ENCODE measurements around the gene HOXA10.

DNA sequence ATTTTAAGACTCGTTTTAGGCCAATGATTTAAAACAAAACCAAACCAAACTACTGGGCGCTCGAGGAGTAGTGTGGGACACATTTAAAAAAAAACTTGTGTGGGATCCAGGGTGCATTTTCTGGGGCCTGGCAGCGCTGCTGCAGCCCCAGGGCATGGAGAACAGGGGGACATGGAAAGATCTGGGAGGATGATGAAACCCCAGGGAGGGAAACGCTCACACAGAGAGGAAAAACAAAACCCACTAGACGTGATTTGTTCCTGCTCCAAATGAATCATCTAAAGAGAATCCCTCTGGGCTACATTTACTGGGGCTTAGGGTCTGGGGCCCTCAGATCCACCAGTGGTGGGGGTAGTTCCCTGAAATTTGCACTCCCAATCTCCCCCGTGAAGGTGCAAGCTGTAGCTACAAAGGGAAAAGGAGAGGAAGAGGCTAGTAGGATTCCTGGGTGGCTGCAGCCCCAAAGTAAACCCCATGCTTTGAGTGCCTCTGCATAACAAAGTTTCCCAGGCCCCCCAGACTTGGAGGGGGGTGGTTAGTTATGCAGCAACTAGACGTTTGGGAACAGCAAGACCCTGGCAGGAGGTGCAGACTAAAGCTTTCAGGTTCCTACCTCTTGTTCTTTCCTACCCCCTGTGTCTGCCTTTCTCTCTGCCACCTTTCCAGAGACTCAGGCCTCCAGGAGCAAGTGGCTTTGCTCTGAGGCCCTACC, 40.3 kb upstream of the HOXA10 start:
- TF ChIP-seq, protein P1, sequence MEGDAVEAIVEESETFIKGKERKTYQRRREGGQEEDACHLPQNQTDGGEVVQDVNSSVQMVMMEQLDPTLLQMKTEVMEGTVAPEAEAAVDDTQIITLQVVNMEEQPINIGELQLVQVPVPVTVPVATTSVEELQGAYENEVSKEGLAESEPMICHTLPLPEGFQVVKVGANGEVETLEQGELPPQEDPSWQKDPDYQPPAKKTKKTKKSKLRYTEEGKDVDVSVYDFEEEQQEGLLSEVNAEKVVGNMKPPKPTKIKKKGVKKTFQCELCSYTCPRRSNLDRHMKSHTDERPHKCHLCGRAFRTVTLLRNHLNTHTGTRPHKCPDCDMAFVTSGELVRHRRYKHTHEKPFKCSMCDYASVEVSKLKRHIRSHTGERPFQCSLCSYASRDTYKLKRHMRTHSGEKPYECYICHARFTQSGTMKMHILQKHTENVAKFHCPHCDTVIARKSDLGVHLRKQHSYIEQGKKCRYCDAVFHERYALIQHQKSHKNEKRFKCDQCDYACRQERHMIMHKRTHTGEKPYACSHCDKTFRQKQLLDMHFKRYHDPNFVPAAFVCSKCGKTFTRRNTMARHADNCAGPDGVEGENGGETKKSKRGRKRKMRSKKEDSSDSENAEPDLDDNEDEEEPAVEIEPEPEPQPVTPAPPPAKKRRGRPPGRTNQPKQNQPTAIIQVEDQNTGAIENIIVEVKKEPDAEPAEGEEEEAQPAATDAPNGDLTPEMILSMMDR (conservative IDR thresholded peaks at IDR 0.05; ENCODE audit: low read depth, low read length), result no peak
- TF ChIP-seq EZH2 (IDR thresholded peaks at IDR 0.05; ENCODE audit: borderline replicate concordance, low read depth, low read length, poor library complexity, severe bottlenecking), result no peak
